BLaER1 (cell line): Measurements from ENCODE around the gene SERPINA3.

Experiments
- H3K27ac ChIP-seq: shearing (Covaris generic); formaldehyde crosslinking; 2 replicates; pipeline ENCODE4 v1.8.1; 2022
- H3K27me3 ChIP-seq: shearing (Covaris generic); formaldehyde crosslinking; 2 replicates; pipeline ENCODE4 v1.8.1; 2022
- H3K36me3 ChIP-seq: shearing (Covaris generic); formaldehyde crosslinking; 2 replicates; pipeline ENCODE4 v1.8.1; 2022
- H3K4me1 ChIP-seq: shearing (Covaris generic); formaldehyde crosslinking; 2 replicates; pipeline ENCODE4 v1.8.1; 2022
- H3K4me2 ChIP-seq: shearing (Covaris generic); formaldehyde crosslinking; 2 replicates; pipeline ENCODE4 v1.8.1; 2022
- H3K4me3 ChIP-seq: shearing (Covaris generic); formaldehyde crosslinking; 2 replicates; pipeline ENCODE4 v1.8.1; 2022
- H3K9ac ChIP-seq: shearing (Covaris generic); formaldehyde crosslinking; 2 replicates; pipeline ENCODE4 v1.8.1; 2022
- H3K9me3 ChIP-seq: shearing (Covaris generic); formaldehyde crosslinking; 2 replicates; pipeline ENCODE4 v1.8.1; 2022
- H4K20me1 ChIP-seq: shearing (Covaris generic); formaldehyde crosslinking; 2 replicates; pipeline ENCODE4 v1.8.1; 2022
- Cebpa-rat ChIP-seq: shearing (Covaris generic); IDR thresholded peaks from 2 replicates; pipeline ENCODE4 v1.8.1; 2022

The SERPINA3 gene

DNA sequence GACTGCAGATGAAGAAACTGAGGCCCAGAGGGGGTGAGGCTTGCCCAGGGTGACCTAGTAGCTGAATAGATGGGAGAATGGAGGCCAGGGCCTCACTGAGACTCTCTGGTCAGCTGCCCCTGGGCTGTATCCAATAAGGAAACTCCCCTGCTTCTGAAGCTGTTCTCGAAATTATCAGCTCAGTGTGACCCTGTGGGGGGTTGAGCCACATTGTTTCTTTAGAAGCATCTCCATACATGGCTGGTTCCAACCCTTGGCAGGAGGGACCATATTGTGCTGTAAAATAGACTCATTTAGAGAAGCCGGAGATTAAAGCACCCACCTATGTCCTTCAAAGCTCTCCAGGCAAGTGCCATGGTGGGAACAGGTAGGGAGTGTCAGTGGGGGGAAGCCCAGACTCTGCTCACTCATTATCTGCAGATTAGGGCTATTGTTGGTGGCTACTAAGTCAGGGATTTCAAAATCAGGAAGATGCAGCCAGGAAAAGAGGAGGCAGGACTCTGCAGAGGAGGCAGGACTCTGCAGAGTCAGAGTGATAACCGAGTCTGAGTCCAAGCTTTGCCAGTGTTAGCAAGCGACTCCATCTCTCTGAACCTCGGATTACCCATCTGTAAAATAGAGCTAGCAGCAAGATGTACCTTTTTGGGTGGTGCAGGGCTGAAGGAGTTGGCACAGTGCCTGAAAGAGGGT is 27.5 kb upstream of the SERPINA3 start:
- Histone ChIP-seq H3K27ac (no peak overlapping the region), H3K4me2 (no peak overlapping the region)
- no peak for TF ChIP-seq Cebpa-rat

DNA sequence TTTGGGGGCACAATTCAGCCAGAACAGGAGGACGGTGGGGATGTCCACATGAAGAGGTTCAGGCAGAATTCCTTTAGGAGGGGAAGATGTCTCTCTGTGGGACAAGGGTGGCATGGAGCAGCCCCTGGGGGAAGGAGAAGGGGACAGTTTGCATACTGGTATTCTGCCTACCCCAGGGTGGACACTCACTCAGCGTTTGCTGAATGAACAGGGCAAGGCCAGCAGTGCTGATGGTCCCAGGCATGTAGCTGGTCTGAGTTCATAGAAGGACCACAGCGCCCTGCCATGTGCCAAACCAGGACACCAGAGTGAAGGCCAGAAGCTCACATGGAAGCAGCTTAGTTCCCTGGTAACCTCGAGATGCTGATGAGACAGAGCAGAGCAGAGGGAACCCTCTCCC is 25.6 kb upstream of the SERPINA3 start:
- TF ChIP-seq Cebpa-rat: no peak
- Histone ChIP-seq H4K20me1 (no peaks in the 10 kb centered on the region), H3K4me3 (no peak overlapping the region), H3K9ac (no peak overlapping the region), H3K27me3 (no peaks in the 10 kb centered on the region), H3K4me1 (no peaks in the 10 kb centered on the region), H3K4me2 (no peak overlapping the region), H3K36me3 (no peaks in the 10 kb centered on the region), H3K27ac (no peak overlapping the region), H3K9me3 (no peaks in the 10 kb centered on the region)

More for the DNA sequence above, 27.5 kb upstream of the SERPINA3 start:
- Histone ChIP-seq H3K27me3 (no peaks in the 10 kb centered on the region), H3K9ac (no peak overlapping the region), H3K4me1 (no peaks in the 10 kb centered on the region), H3K9me3 (no peaks in the 10 kb centered on the region), H3K36me3 (no peaks in the 10 kb centered on the region), H4K20me1 (no peaks in the 10 kb centered on the region), H3K4me3 (no peak overlapping the region)

DNA sequence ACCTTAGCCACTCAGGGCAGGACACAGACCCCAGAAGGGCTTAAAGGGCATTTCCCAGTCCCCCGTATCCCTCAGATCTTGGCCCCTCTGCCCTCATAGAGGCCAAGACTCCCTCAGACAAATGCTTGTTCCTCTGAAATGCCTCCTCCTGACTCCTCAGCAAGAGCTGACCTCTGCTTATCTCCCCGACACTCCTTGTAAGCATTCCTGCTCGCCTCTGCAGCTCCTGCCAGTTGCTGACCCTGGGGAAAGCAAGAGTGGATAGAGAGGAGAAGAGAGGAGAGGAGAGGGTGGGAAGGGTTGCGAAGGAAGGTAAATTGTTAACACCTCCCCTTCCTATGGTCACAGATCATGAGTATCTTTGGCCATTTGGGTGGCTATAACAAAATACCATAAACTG is 23.9 kb upstream of the SERPINA3 start:
- Histone ChIP-seq H3K4me2 (no peak overlapping the region), H3K4me3 (no peak overlapping the region), H3K9ac (no peak overlapping the region), H4K20me1 (no peaks in the 10 kb centered on the region), H3K27ac (no peak overlapping the region), H3K9me3 (no peaks in the 10 kb centered on the region), H3K27me3 (no peaks in the 10 kb centered on the region), H3K36me3 (no peaks in the 10 kb centered on the region), H3K4me1 (no peaks in the 10 kb centered on the region)
- TF ChIP-seq Cebpa-rat: no peak

DNA sequence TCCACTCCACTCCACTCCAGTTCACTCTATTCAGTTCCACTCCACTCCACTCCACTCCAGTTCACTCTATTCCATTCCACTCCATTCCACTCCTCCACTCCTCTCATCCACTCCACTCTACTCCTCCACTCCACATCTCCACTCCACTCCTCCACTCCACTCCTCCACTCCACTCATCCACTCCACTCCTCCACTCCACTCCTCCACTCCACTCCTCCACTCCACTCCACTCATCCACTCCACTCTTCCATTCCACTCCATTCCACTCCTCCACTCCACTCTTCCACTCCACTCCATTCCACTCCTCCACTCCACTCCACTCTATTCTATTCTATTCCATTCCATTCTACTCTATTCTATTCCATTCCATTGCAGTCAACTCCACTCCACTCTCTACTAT is 21.1 kb upstream of the SERPINA3 start:
- Histone ChIP-seq H3K4me1 (no peaks in the 10 kb centered on the region), H3K9ac (no peak overlapping the region), H3K4me3 (no peak overlapping the region), H3K27ac (no peak overlapping the region), H3K9me3 (no peaks in the 10 kb centered on the region), H3K4me2 (no peak overlapping the region), H4K20me1 (no peaks in the 10 kb centered on the region), H3K27me3 (no peaks in the 10 kb centered on the region), H3K36me3 (no peaks in the 10 kb centered on the region)
- TF ChIP-seq Cebpa-rat: no peak

DNA sequence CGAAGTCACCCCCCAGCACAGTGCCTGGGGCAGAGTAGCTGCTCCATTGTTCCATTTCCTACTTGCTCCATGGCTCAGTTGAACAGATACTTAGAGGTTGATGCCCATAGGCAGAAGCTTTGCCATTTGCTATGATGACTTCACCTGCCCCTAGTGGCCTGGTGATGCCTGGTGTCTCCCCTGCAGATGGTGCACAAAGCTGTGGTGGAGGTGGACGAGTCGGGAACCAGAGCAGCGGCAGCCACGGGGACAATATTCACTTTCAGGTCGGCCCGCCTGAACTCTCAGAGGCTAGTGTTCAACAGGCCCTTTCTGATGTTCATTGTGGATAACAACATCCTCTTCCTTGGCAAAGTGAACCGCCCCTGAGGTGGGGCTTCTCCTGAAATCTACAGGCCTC is 20.3 kb upstream of the SERPINA3 start:
- H3K27ac ChIP-seq: no peak overlapping the region
- H3K27me3 ChIP-seq: no peaks in the 10 kb centered on the region
- H4K20me1 ChIP-seq: no peaks in the 10 kb centered on the region
- TF ChIP-seq Cebpa-rat: no peak
- H3K36me3 ChIP-seq: no peaks in the 10 kb centered on the region
- H3K9ac ChIP-seq: no peak overlapping the region
- H3K4me1 ChIP-seq: no peaks in the 10 kb centered on the region
- H3K4me2 ChIP-seq: no peak overlapping the region
- no peak overlapping the region for H3K4me3 ChIP-seq
- no peaks in the 10 kb centered on the region for H3K9me3 ChIP-seq

DNA sequence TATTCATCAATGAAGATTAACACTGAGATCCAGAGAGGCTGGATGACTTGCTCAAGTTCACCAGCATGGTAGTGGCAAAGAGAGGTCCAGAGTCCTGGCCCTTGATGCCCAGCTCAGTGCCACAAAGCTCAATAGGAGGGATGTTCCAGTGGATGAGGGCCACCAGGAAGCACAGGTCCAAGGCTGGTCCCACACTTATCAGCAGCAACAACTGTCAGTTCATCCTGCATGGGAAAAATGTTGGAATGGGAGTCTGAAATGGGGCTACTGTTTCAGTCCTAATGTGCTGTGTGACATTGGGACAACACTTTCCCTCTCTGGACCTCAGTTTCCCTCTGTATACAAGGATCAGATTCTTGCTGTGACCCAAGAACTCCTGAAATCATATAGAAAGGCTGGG is 19.7 kb upstream of the SERPINA3 start:
- Histone ChIP-seq H3K36me3 (no peaks in the 10 kb centered on the region), H3K27me3 (no peaks in the 10 kb centered on the region), H3K9me3 (no peaks in the 10 kb centered on the region), H3K4me1 (no peaks in the 10 kb centered on the region), H3K4me2 (no peak overlapping the region), H3K4me3 (no peak overlapping the region), H3K27ac (no peak overlapping the region), H4K20me1 (no peaks in the 10 kb centered on the region), H3K9ac (no peak overlapping the region)
- TF ChIP-seq Cebpa-rat: no peak

DNA sequence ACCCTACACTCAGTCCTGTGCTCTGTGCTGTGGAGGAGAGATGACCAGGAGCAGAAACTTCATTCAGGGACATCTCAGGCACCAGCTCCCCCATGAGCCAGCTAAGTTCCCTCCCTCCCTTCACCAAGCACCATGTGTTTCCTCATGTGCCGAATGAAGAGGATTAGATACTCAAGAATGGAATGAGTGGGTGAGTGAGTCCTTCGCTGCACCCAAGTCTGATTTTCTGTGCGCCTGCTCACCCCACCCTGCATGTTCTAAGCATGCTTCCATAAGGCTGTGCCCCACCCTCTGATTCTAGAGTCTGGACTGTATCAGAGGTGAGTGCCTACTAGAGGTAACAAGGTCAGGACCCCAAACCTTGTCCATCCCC is 18.8 kb upstream of the SERPINA3 start:
- no peak overlapping the region for H3K9ac ChIP-seq
- H3K36me3 ChIP-seq: no peaks in the 10 kb centered on the region
- H3K4me2 ChIP-seq: no peak overlapping the region
- no peaks in the 10 kb centered on the region for H3K4me1 ChIP-seq
- H3K27me3 ChIP-seq: no peaks in the 10 kb centered on the region
- no peak overlapping the region for H3K27ac ChIP-seq
- no peaks in the 10 kb centered on the region for H3K9me3 ChIP-seq
- TF ChIP-seq Cebpa-rat: no peak
- no peak overlapping the region for H3K4me3 ChIP-seq
- H4K20me1 ChIP-seq: no peaks in the 10 kb centered on the region

DNA sequence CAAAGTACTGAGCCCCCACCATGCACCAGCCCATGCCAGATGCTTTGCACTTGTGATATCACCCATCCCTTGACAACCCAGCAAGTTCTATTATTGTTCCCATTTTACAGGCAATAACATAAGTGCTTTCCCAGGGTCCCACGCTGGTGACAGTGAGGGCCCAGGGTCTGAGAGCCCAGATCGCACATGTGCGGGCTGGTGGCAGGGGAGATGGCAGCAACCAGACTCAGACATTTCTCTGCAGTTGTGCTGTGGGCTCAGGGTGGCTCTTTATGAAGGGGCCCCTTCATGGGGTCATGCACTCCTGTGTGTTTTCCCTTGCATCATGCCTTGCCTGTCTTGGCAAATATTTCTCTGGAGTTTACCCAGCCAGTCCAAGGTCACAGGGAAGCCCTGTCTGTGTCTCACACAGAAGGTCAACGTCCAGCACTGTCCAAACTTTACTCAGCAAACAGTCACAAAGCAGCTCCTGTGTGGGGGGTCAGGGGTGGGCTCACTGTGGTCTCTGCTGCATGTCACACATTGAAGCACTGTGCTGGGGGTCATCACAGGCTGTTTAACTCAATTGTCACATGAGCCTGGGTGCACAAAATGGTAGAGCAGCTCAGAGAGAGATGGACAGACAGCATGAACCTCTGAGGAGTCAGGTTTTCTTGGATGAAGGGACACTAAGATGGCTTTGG is 18.3 kb upstream of the SERPINA3 start:
- H3K4me1 ChIP-seq: no peaks in the 10 kb centered on the region
- no peak overlapping the region for H3K4me2 ChIP-seq

DNA sequence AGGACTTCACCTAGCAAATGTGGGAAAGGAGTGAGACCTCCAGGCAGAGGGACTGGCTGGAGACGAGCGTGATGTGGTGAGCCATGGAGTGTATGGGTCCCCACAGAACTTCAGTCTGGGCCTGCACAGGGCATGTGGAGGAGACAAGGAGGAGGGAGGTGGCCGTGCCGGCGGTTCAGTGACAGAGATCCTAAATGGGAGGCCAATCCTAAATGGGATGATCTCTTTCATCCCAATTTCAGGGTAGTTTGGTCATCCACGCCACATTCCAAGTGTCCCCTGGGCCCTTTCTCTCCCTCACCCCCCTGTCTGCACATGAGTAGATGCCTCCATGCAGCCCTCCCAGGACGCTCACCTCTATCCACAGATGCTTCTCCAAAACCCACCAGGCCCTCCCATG is 17.8 kb upstream of the SERPINA3 start:
- no peaks in the 10 kb centered on the region for H3K9me3 ChIP-seq
- H3K9ac ChIP-seq: no peak overlapping the region
- H3K4me1 ChIP-seq: no peaks in the 10 kb centered on the region
- H3K4me2 ChIP-seq: no peak overlapping the region
- no peak overlapping the region for H3K27ac ChIP-seq
- no peak overlapping the region for H3K4me3 ChIP-seq
- TF ChIP-seq Cebpa-rat: no peak
- no peaks in the 10 kb centered on the region for H3K27me3 ChIP-seq
- H4K20me1 ChIP-seq: no peaks in the 10 kb centered on the region
- H3K36me3 ChIP-seq: no peaks in the 10 kb centered on the region

More for the DNA sequence above, 18.3 kb upstream of the SERPINA3 start:
- Histone ChIP-seq H3K9ac (no peak overlapping the region), H3K27ac (no peak overlapping the region), H4K20me1 (no peaks in the 10 kb centered on the region), H3K36me3 (no peaks in the 10 kb centered on the region), H3K27me3 (no peaks in the 10 kb centered on the region), H3K4me3 (no peak overlapping the region), H3K9me3 (no peaks in the 10 kb centered on the region)
- no peak for TF ChIP-seq Cebpa-rat

DNA sequence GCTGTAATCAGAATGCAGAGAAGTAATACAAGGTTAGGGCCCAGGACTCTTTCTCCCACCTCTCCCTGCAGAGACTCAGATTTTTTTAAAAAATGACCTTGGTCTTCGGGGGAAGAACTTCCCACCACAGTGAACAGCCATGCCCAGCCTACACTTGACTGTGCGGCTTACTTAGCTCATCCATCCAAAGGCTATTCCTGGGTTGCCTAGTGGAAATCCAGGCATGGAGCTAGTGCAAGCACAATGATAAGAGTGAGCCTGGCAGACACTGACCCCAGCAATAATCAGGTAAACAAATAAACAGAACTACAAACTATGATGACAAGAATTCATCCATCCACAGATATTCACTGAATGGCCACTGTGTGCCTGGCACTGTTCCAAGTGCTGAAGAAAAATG is 16.3 kb upstream of the SERPINA3 start:
- H3K27me3 ChIP-seq: no peaks in the 10 kb centered on the region
- H3K36me3 ChIP-seq: no peaks in the 10 kb centered on the region
- no peak overlapping the region for H3K27ac ChIP-seq
- no peak overlapping the region for H3K4me3 ChIP-seq
- no peak for TF ChIP-seq Cebpa-rat
- no peaks in the 10 kb centered on the region for H4K20me1 ChIP-seq
- no peak overlapping the region for H3K9ac ChIP-seq
- no peak overlapping the region for H3K4me2 ChIP-seq
- no peaks in the 10 kb centered on the region for H3K4me1 ChIP-seq
- no peaks in the 10 kb centered on the region for H3K9me3 ChIP-seq
